ENCODE results near the gene ELL2. TPM values are rescaled to one million over a fixed set of nuclear protein-coding genes. Genes with fewer than 3 reads are reported as not detected.

Gene ELL2
- total and polyA plus RNA-seq, 2 of the 13 experiments (the other 11 are each of a cell fraction or from before 2014, with no cell fraction given), result 78.9 to 97.1 TPM

GRCh38 chr5:95861221-95861863 lies 100.3 kb downstream of the ELL2 start (continued):
- TF ChIP-seq SRSF4 (IDR thresholded peaks at IDR 0.05; ENCODE audit: low read depth, low read length, poor library complexity, severe bottlenecking) (no peak), ONECUT2 (CRISPR knock-in tag; IDR thresholded peaks at IDR 0.05) (no peak), CSRNP1 (CRISPR knock-in tag; IDR thresholded peaks at IDR 0.05) (no peak), ZFY (CRISPR knock-in tag; IDR thresholded peaks at IDR 0.05) (peak; percentile 43; the same call in 1 of the 2 replicates), XRCC5 (optimal IDR thresholded peaks at IDR 0.05; ENCODE audit: low read length) (no peak), ZNF777 (CRISPR knock-in tag; IDR thresholded peaks at IDR 0.05) (peak; percentile 75), ZNF34 (CRISPR knock-in tag; IDR thresholded peaks at IDR 0.05; ENCODE audit: borderline replicate concordance) (0 out of 2 replicates have a peak, but pooled peaks have one; percentile 46), RFXAP (CRISPR knock-in tag; IDR thresholded peaks at IDR 0.05; ENCODE audit: borderline replicate concordance) (peak; percentile 33; the same call in 1 of the 2 replicates), CEBPB (IDR thresholded peaks at IDR 0.05; ENCODE audit: borderline replicate concordance, low read depth, low read length) (peak; percentile 99), TBP (CRISPR knock-in tag; IDR thresholded peaks at IDR 0.05) (0 out of 2 replicates have a peak, but pooled peaks have one; percentile 62), ZSCAN30 (CRISPR knock-in tag; IDR thresholded peaks at IDR 0.05) (no peak), NR2C2 (CRISPR knock-in tag; IDR thresholded peaks at IDR 0.05; ENCODE audit: borderline replicate concordance) (no peak), ZBTB37 (CRISPR knock-in tag; IDR thresholded peaks at IDR 0.05) (no peak), NFRKB (IDR thresholded peaks at IDR 0.05) (no peak), GABPA (IDR thresholded peaks at IDR 0.05; ENCODE audit: low read depth, low read length) (no peak), GABPA (CRISPR knock-in tag; IDR thresholded peaks at IDR 0.05; ENCODE audit: low read depth) (no peak), SP5 (CRISPR knock-in tag; IDR thresholded peaks at IDR 0.05; ENCODE audit: borderline replicate concordance, low read depth) (peak; percentile 29; the same call in 1 of the 2 replicates), FOSL1 (CRISPR knock-in tag; IDR thresholded peaks at IDR 0.05; ENCODE audit: borderline replicate concordance) (0 out of 2 replicates have a peak, but pooled peaks have one; percentile 20), MXI1 (IDR thresholded peaks at IDR 0.05; ENCODE audit: borderline replicate concordance, low read depth, low read length) (peak; percentile 81; the same call in 1 of the 3 replicates), NR1H2 (CRISPR knock-in tag; IDR thresholded peaks at IDR 0.05; ENCODE audit: borderline replicate concordance, low read depth) (no peak), HOXA7 (CRISPR knock-in tag; IDR thresholded peaks at IDR 0.05) (no peak), ZNF343 (CRISPR knock-in tag; IDR thresholded peaks at IDR 0.05) (no peak), ZFP90 (CRISPR knock-in tag; IDR thresholded peaks at IDR 0.05; ENCODE audit: borderline replicate concordance) (no peak), ZNF562 (CRISPR knock-in tag; IDR thresholded peaks at IDR 0.05; ENCODE audit: borderline replicate concordance) (no peak), NCOA1 (CRISPR knock-in tag; IDR thresholded peaks at IDR 0.05) (no peak)
- TF ChIP-seq, protein P1, sequence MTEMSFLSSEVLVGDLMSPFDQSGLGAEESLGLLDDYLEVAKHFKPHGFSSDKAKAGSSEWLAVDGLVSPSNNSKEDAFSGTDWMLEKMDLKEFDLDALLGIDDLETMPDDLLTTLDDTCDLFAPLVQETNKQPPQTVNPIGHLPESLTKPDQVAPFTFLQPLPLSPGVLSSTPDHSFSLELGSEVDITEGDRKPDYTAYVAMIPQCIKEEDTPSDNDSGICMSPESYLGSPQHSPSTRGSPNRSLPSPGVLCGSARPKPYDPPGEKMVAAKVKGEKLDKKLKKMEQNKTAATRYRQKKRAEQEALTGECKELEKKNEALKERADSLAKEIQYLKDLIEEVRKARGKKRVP (CRISPR knock-in tag; IDR thresholded peaks at IDR 0.05), result 0 out of 4 replicates have a peak, but pooled peaks of 1 of the 2 experiments have one; percentile 40
- TF ChIP-seq, protein P2, sequence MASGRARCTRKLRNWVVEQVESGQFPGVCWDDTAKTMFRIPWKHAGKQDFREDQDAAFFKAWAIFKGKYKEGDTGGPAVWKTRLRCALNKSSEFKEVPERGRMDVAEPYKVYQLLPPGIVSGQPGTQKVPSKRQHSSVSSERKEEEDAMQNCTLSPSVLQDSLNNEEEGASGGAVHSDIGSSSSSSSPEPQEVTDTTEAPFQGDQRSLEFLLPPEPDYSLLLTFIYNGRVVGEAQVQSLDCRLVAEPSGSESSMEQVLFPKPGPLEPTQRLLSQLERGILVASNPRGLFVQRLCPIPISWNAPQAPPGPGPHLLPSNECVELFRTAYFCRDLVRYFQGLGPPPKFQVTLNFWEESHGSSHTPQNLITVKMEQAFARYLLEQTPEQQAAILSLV (CRISPR knock-in tag; IDR thresholded peaks at IDR 0.05; ENCODE audit: borderline replicate concordance), result no peak

All from HepG2 (cell line).